Measurements from ENCODE around the gene TTC33. TPM values are rescaled to one million over a fixed set of nuclear protein-coding genes. Genes with fewer than 3 reads are reported as not detected.
A peak's percentile ranks its signal among the peaks of the same experiment; 100 is the strongest.

TTC33 gene
- total RNA-seq, 1 donor: 13.7 TPM

DNA sequence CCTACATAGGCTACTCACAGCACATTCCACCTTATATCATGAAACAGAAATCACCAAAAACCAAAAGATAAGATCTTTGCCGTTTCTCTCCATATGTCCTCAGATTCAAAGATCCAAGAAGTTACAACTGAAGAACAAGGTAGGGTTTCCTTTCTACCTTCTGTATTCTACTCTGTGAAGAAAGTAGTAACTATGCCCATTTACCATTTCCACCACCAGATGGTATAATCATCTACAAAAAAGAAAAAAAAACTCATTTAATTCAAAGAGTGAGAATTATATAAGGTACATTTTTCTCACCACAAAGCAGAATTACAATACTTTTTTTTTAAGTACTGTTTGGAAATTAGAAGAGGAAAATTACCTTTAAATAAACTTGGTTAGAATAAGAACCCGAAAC lies 248.7 kb downstream of the TTC33 start:
- TF ChIP-seq, protein P1, sequence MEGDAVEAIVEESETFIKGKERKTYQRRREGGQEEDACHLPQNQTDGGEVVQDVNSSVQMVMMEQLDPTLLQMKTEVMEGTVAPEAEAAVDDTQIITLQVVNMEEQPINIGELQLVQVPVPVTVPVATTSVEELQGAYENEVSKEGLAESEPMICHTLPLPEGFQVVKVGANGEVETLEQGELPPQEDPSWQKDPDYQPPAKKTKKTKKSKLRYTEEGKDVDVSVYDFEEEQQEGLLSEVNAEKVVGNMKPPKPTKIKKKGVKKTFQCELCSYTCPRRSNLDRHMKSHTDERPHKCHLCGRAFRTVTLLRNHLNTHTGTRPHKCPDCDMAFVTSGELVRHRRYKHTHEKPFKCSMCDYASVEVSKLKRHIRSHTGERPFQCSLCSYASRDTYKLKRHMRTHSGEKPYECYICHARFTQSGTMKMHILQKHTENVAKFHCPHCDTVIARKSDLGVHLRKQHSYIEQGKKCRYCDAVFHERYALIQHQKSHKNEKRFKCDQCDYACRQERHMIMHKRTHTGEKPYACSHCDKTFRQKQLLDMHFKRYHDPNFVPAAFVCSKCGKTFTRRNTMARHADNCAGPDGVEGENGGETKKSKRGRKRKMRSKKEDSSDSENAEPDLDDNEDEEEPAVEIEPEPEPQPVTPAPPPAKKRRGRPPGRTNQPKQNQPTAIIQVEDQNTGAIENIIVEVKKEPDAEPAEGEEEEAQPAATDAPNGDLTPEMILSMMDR (IDR thresholded peaks at IDR 0.05; ENCODE audit: insufficient read depth, low read length): peak; percentile 29
- peak; percentile 15 for DNase-seq (ENCODE audit: low read depth)

DNA sequence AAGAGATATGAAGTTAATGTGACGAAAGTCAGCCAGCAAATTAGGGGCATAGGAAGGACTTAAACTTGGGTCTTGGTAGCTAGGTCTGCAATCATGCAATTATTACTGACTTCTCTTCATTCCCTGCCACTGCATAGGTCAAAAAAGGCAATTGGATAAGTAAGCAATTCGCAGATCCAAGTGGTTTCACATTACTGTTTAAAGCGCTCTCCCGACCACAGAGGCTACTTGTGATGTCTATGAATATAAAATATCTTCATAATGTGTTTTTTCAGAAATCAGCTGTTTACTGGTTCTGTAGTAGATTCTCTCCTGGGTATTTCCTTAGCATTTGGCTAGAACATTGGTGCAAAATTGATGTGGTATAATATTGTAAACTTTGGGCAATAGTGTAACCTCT lies 250.7 kb downstream of the TTC33 start:
- no peak for DNase-seq (ENCODE audit: low read depth)
- no peak overlapping the region for H3K4me3 ChIP-seq (ENCODE audit: low read depth, low read length)
- TF ChIP-seq, protein P1 (IDR thresholded peaks at IDR 0.05; ENCODE audit: insufficient read depth, low read length): no peak

More for the DNA sequence above, 248.7 kb downstream of the TTC33 start:
- no peak overlapping the region for H3K4me3 ChIP-seq (ENCODE audit: low read depth, low read length)

DNA sequence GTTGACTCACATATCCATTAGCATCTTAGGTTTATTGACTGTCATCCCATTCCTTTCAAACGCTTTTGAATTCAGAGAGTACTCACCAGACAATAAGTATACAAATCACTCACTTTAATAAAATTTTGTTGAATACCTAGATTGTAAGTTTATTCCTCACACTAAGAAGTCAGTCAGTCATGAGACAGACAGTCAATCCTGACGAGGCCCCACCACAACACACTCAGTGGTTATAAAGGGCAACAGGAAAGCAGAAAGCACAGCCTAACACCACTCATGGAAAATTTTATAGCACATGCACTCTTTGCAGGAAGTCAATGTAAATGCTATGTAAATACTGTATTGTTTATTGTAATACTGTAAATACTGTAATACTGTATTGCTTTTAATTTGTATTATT lies 252.3 kb downstream of the TTC33 start:
- no peak overlapping the region for H3K4me3 ChIP-seq (ENCODE audit: low read depth, low read length)
- TF ChIP-seq, protein P1 (IDR thresholded peaks at IDR 0.05; ENCODE audit: insufficient read depth, low read length): no peak
- no peak for DNase-seq (ENCODE audit: low read depth)

DNA sequence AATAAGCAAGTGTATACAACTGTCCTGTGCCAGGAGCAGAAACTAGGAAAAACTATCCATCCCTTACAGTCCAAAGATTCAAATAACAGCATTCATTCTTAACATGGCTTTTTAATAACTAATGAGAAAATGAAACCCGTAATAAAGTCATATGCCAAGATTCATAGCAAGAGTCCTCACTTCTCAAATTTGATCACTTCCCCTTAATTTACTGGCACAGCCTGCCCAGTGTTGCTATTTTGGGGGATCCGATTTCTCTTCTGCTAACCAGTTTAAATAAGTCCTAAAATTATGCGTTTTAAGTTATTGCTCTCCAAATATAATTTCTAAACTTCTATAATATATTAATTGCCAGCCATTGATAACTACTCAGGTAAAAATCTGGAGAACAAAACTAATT lies 253.0 kb downstream of the TTC33 start:
- no peak for DNase-seq (ENCODE audit: low read depth)
- H3K4me3 ChIP-seq (ENCODE audit: low read depth, low read length): no peak overlapping the region
- TF ChIP-seq, protein P1 (IDR thresholded peaks at IDR 0.05; ENCODE audit: insufficient read depth, low read length): no peak

DNA sequence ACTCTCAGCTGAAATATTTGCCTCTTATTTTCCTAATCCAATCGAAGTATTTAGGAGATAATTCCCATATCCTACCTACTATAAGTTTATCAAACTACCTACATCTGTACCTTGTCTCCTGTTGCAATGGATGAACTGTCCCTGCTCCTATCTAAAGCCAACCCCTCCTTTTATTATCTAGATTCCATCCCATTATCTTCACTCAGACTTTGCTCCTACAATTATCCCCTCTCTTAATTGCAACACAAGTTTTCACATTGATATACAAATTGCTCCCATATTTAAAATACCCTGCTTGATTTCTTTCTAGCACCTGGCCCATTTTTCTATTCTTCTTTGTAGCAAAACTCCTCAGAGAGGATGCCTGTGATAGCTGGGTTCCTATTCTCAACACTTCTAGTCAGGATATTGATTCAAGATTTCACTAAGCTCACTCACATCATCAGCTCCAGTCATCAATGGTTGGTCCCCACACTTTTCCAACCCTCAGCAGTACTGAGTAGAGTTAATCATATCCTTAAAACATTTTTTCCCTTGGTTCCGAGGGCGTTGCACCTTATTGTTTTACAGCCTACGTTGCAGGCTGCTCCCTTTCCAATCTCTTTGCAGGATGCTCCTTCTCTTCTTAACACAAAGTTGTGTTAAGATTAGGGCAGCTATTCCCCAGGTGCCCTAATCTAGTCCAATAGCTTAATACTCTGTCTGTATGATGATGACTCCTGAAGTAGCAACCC lies 253.9 kb downstream of the TTC33 start:
- DNase-seq (ENCODE audit: low read depth): no peak
- TF ChIP-seq, protein P1 (IDR thresholded peaks at IDR 0.05; ENCODE audit: insufficient read depth, low read length): no peak
- no peak overlapping the region for H3K4me3 ChIP-seq (ENCODE audit: low read depth, low read length)

DNA sequence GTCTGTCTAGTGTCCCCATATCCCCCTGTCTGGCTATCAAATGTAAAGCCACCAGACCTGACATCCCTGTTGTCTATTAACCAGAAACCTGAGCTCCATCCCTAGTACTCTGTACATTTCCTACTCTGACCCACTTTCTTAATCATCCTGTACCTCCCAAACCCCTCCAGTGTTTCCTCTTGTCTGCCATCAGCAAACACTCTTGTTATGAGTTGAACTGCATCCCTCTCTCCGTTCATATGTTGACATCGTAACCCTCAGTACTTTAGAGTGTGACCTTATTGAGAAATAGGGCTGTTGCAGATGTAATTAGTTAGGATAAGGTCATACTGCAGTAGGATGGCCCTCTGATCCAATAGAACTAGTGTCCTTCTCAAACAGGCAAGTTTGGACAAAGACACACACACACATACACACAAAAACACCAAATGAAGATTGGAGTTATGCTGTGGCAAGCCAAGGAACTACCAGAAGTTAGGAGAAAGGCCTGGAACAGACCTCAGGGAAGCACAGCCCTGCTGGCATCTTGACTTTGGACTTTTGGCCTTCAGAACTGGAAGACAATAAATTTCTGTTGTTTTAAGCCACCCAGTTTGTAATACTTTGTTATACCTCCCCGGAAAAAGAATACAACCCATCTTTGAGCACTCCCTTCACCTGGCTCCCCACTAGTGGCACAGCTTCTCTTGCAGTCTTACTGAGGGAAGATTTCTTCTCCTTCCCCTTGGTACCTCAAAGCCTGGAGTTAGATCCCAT lies 256.1 kb downstream of the TTC33 start:
- DNase-seq (ENCODE audit: low read depth): no peak
- TF ChIP-seq, protein P1 (IDR thresholded peaks at IDR 0.05; ENCODE audit: insufficient read depth, low read length): no peak
- no peak overlapping the region for H3K4me3 ChIP-seq (ENCODE audit: low read depth, low read length)
